ENCODE results near the gene ARHGAP28.
"Not testable (repeated sequence)": the region's sequence is repeated elsewhere in the genome, so short reads cannot be mapped to it uniquely, and the experiment has no call there.

ARHGAP28 gene

DNA sequence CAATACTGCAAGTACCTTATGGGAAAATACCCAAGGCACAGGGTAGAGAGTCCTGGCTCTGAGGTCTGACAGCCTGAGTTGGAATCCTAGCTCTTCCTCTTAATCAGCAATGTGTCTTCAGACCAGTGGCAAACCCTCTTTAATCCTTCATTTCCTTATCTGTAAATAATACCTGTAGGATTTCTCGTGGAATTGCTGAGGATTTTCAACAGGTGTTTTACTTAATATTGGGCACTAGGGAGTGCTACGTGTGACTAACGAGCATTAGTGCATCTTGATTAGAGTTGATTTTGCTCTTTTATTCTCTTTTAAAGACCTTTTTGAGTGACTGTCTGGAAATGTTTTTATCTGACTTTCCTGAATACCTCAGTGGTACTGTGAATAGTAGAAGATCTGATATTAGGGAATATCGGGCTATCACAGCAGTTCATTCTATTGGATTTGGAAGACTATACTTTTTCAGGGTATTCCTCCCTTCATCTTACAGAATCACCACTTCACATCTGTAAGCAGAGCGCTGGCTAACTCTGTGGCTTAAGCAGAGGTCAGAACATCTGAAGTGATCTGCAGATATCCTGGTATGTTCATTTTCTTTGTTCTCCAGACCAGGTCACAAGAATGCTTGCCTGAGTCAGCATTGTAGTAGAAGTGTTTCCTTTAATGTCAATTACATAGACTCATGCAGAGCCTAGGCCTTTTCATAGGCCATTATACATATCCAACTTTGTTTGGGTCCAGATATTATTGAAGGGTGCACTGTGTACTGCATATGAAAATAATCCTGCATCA lies 49.1 kb downstream of the ARHGAP28 start:
- DNase-seq = no peak

DNA sequence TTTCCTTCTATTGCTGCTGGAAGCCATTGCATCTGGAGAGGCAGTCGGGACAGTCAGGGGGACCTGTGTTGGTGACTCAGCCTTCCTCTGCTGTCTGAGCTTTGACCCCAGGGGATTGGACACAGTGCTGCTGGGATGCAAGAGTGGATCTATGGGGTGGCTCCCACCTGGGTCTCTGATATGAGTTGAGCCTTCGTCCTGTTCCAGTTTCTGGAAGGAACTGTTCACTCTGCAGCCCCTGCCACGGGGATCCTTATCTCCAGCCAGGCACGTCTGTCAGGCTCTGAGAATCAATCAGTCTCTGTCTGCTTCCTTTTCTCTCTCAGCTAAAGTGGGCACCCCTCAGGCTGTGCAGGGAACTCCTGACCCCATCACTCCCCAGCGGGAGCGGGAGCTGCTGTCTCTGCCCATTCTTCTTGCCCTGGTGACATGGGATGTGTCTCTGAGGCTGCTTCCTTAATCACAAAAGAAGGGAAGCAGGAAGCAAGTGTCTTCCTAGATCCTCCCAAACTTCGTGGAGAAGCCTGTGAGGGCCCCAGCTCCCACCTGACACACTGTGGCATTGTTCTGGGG lies 51.7 kb downstream of the ARHGAP28 start:
- DNase-seq = no peak

DNA sequence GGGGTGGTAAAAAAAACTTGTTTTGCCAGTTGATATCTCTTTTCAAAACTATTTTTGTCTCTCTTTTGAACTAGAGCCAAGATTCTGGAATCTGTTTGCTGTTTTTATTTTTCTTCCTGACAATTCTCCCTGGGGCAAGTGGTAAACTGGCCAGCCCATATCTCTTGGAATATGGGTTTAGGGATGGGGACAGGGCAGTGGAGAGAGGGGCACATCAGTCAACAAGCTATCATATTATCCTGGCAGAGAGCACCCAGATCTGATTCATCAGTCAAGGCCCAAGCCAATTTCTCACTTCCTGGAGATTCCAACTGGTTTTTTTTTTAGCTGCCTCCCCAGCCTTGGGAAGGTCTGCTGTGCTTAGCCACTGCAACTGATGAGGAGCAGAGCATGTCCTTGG lies 52.3 kb downstream of the ARHGAP28 start:
- DNase-seq = no peak

DNA sequence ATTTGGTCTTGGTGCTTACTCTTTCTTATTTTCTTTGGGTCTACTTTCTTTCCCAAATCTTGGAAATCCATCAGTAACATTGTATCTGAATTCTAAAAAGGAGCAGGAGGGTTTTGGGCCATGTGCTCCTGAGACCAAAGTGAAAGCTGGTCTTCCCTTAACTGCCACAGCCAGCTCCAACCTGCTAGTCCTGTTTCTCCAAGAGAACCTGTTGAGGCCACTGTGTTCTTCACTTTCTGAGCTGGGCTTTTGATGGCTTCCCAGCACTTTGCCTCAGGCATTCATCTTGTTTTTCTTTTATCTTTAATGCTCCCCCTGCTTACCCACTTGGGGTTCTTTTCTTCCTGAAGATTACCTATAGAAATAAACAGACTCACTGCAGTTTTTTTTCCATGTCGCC lies 53.3 kb downstream of the ARHGAP28 start:
- no peak for DNase-seq

DNA sequence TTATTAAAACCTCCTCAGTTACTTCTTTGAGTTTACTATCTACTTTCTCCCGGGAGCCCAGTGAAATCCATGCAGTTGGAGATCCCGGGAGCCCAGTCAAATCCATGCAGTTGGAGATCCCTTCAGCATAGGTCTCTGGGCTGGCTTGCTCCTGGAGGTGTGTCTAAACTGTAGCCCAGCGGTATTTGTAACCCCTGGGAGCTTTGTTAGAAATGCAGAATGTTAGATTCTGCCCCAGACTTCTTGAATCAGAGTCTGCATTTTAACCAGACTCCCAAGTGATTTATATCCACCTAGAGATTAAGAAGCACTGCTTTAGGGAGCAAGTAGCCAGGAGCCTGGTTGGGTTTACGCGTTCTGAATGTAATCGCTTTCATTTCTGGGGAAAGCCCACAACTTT lies 54.5 kb downstream of the ARHGAP28 start:
- DNase-seq = no peak

DNA sequence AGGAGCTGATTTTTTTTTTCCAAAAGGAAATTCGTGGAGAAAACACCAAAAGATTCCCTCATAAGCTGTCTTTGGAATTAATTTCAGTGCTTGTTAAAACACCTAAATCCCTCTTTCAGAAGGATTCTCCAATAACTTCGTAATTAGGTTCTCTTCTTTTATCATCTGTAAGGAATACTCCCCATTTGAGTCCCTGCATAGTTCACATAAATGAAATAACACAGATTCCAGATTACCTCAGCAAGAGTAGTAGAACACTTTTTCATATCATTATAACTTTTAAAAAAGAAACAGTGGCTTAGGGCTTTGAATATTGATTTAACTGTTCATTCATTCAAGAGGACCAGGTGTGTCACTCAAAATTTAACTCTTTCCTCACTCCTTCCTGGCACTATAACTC lies 55.5 kb downstream of the ARHGAP28 start:
- no peak for DNase-seq

DNA sequence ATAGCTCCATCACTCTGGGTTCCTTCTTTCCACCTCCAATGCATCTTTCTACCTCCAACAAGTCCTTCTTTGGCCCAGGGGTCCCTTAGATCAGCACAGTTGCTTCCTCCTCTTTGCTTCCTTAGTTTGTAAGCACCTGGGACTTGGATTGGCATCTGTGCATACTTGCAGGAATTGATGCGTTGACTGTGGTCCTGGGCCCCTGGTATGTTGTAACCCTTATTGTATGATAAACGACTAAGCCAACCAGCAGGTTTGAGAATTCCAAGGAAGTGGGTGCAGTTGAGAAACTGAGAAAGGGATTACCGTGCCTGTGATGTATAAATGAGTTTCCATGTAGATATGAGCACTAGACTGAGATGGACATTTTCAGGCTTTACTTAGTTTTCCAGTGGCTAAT lies 55.9 kb downstream of the ARHGAP28 start:
- no peak for DNase-seq

DNA sequence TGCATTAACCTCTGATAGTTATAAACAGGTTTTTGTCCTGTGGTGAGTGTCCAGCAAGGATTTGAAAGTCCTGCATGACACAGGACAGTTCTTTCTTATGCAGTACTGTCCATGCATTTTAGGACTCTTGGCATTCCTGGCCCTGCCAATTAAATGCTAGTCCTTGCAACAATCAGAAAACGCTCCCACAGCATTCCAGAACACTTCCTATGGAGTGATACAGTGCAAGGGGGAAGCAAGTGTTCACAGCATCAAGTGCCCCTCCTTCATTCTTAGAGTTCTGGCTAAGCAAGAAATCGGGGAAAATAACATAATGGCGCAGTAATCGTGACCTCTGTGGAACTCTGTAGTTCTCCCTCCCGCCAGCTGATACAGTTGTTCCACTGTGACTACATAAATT lies 62.9 kb downstream of the ARHGAP28 start:
- DNase-seq = no peak

DNA sequence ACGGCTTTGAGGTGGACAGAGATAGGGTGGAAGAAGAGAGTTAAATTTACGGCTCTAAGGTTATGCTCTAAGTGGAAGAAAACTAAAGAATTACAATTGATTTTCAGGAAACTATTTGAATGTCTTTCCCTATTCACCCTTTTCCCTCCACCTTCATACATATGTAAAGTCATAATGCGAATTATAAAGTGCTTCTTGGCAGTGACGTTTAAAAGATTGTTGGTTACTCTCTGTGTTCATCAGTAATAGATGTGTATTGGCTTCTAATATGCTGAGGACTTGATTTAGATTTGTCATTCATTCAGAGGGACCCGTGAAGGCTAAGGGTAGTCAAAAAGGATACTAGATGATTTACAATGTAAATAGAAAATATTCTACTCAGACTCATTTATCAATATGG lies 63.9 kb downstream of the ARHGAP28 start:
- no peak for DNase-seq

DNA sequence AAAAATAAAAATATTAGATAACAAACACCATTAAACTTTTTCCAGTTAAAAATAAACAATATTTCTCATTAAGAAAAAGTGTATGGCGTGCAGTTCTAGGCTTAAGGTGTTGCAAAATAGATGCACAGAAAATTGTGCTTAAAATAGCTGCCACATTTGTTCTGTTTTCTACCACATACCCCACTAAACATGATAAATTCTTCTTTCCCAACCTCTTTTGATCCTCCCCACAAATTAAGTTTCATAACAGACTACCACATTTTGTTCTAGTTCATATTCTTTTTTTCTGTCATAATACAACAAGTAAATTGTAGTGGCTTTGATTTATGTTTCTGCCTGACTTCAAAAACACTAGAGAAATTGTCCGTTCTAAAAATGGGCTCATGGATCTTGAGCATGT lies 64.5 kb downstream of the ARHGAP28 start:
- DNase-seq = no peak

DNA sequence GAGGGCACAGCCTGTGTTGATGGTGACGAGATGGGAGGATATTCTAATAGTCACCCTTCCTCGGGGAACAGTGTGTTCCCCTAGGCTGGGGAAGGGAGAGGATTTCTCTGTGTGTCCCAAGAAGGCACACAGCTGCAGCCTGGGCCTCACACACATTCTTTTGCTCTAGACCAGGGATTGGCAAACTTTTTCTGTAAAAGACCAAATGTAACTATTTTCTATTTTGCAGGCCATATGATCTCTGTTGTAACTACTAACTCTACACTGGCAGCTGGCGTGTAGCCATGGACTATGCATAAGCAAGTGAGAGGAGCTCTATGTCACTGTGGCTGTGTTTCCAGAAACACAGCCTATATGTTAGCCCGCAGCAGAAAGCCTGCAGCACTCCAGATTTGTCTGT lies 65.8 kb downstream of the ARHGAP28 start:
- no peak for DNase-seq

DNA sequence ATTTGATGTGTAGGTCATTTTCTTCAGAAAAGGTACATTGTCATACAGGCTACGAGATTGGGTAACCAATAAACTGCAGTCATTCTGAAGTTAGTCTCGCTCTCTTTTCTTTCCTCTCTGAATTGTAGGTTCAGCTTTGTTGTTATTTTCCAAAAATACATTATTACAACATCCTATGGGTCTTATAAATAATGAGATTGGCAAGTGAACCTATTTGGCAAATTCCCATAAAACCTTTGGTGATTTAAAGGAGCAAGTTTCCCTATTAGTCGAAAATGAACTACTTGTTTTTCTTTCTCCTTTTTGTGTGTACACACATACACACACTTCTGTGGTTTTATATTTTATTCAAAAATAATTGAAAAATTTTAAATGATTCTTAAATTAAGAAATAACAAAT lies 67.0 kb downstream of the ARHGAP28 start:
- no peak for DNase-seq

DNA sequence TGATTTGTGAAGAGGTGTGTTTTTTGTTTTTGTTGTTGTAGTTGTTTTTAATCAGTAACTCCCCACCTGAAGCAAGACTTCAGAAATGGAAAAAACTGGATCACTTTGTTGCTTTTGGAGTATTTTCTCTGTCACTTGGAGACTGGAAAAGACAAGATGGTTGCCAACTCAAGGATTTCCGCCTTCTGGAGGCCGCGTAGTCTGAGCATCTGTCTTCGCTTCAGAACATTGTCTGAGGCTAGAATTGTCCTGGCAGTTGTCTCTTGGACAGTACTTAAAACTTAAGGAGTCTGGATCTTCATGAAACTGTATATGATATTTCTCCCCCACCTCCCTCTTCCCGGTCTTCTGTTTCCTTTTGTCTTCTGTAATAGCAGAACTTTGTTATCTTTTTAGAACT lies 67.7 kb downstream of the ARHGAP28 start:
- no peak for DNase-seq

DNA sequence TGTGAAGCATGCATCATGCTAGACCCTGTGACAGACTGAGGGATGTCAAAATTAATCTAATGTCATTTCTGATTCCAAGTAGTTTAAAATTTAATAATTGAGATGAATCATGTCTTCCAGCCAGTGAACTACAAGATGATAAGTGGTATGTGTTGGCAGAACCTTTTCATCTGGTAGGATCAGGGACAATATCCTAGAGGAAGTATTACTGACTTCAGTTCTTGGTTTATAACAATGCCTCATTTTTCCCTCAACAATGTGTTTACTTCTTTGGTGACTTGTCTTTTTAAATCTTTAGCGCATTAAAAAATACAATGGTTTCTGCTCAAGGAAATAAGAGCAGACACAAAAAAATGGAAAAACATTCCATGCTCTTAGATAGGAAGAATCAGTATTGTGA lies 69.4 kb downstream of the ARHGAP28 start:
- DNase-seq = no peak

DNA sequence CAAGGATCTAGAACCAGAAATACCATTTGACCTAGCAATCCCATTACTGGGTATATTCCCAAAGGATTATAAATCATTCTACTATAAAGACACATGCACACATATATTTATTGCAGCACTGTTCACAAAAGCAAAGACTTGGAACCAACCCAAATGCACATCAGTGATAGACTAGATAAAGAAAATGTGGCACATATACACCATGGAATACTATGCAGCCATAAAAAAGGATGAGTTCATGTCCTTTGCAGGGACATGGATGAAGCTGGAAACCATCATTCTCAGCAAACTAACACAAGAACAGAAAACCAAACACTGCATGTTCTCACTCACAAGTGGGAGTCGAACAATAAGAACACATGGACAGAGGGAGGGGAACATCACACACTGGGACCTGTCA lies 70.8 kb downstream of the ARHGAP28 start:
- DNase-seq = not testable (repeated sequence)

DNA sequence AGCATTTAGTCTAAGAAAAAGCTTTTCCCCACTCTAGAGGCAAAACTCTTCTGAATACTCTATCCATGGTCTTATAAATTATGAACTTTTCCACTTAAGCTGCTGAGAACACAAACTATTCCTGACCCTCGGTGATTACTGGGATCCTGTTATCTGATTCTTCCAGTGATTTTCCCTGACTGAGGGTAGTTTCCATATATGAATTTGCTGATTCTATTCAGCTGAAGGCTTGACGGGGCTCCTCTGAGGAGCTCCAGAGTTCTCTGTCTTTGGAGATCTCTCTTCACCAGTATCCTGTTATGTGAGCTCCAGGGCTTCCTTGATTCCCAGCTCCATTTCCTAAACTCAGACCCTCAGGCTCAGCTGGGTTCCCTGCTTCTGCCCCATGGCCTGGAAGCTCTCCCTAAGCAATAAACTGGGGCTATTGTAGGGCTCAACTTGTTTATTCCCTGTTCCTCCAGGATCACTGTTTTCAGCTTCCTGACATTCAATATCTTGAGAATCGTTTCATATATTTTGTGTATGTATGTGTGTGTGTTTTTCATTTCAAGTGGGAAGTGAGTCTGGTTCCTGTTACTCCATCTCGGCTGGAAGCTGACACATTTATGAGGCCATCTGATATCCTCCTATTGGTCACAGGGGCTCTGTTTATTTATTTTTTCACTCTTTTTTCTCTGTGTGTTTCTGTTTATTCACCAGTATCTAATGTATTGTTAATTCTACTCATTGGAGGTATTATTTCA lies 78.2 kb downstream of the ARHGAP28 start:
- DNase-seq = no peak

DNA sequence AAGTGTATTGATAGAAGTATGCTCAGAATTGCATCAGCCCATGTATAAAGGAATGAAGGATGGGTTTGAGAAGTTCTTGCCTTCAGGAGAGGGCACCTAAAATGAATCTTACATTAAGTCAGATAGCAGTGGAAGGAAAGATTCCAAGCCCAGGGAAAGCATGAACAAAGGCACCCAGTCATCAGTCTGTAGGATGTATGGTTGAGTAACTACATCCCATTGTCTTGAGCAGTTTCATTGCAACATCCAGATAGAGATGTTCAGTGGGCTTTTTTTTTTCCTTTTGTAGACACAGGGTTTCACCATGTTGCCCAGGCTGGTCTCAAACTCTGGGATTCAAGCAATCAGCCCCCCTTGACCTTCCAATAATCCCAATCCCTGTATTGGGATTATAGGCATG lies 80.7 kb downstream of the ARHGAP28 start:
- no peak for DNase-seq

DNA sequence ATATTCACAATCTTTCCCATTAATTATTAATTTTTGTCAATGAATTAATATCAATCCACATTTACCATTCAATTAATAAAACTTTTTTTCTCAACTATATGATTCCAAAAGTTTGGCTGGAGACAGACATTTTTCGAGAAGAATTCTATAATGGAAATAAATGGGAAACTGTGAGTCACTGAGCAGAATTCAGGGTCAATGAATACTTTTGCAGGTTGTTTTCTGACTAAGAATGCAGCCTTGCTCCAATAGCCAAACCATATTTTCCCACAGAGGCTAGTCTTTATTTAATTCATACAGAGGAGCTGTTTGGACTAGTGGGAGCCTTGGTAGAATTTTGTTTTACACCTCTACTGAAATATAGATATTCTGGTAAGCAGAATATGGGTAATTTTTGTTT lies 82.3 kb downstream of the ARHGAP28 start:
- DNase-seq = no peak

DNA sequence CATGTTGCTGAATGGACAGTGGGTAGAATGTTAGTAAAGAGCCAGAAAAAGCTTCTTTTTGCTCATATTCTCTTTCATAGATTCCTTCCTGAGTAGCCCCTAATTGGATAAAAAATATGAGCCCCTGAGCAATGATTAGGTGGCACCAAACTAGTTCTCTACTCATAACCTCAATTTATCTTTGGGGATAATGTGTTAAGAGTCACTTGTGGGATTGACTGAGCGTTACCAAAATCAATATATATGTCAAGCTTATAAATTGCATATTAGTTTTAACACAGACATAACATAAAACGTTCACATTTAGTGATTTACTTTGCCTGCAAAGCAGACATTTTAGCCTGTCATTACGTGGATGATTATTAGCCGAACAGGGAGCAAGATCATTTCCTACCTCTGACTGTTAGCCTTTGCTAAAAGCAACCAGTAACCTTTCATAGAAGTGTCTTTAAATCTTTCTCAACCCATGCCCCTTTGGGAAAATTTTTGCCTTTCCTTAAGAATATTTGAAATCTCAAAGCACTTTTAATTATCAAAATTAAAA lies 85.4 kb downstream of the ARHGAP28 start:
- DNase-seq = no peak

DNA sequence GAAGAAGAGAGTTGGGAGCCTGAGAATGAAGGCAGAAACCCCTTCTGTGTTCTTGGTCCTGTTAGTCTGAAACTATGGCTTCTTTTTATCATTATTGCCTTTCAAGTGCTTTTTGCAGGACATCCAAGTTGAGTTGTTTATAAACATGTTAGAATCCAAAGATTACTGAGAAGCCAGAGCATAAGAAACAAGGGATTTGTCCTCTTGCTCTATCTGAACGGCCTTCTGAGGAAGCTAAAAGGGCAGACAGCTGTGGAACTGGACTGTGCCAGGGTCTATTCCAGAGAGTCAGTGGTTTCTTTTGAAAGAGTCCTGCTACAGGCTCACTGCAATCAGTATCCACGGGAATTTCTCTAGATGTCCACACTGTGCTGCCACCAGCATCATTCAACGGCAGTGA lies 86.6 kb downstream of the ARHGAP28 start:
- no peak for DNase-seq

DNA sequence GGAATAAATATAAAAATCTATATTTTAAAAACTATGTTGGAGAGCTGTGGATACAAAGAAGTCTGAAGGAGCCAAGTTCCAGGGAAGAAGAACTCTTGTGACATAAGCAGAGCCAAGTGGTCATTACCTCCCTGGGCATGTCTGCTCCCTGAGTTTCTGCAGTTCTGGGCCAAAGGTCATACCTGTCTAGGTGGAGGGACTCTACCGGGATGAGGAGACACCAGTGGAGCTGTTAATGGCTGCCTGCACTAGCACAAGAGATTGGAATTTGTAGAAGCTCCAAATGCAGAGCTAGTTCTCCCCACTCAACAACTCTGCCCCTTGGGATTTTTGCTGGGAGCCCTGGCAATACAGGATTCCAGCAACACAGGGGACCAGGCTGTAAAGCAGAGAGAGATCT lies 89.8 kb downstream of the ARHGAP28 start:
- DNase-seq = no peak

DNA sequence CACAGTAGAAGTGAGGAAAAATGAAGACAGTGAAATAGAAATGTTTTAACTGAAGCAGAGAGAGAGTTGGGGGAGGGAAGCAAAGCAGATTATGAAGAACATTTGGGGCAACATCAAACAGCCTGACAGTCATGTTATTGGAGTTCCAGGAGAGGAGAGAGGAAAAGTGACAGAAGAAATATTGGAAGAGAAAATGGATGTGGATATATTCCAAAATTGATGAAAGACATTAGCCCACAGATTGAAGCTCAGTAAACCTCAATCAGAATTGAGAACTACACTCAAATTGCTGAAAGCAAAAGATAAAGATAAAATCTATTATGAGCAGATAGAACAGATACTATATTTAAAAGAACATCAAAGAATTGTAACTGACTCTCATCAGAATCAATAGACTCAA lies 90.8 kb downstream of the ARHGAP28 start:
- no peak for DNase-seq

DNA sequence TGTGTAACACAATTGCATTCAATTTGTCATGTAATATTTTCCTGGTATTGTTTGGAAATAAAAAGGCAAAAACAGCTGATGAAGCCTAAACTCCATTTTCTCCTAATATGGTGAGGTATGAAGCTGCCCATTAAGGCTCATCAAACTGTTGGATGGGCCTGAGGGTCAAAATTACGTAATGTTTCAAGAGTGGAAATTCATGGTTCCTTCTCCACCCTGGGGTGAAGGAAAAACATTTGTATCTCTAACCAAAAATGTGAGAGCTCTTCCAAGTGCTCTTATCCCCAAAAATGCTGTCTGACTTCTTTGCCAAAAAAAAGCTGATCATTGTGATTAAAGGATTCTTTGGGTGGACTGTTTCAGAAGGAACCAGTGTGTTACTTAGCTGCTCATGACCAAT lies 91.8 kb downstream of the ARHGAP28 start:
- DNase-seq = no peak

DNA sequence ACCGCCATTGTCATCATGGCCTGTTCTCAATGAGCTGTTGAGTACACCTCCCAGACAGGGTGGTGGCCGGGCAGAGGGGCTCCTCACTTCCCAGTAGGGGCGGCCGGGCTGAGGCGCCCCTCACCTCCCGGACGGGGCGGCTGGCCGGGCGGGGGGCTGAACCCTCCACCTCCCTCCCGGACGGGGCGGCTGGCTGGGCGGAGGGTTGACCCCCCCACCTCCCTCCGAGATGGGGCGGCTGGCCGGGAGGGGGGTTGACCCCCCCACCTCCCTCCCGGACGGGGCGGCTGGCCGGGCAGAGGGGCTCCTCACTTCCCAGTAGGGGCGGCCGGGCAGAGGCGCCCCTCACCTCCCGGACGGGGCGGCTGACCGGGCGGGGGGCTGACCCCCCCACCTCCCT lies 97.6 kb downstream of the ARHGAP28 start:
- DNase-seq = not testable (repeated sequence)
